Immature natural killer cell (primary cell): ENCODE data around the gene WDR7. TPM values are rescaled to one million over a fixed set of nuclear protein-coding genes. Genes with fewer than 3 reads are reported as not detected.
A peak's percentile ranks its signal among the peaks of the same experiment; 100 is the strongest.

ENCODE experiments used
- DNase-seq, 3 donors: peaks; one replicate each; pipeline ENCODE4 v3.0.0; 2022; ENCODE audit warnings: mixed read lengths in 1 of 3
- H3K27ac Mint-ChIP-seq, 6 donors: one replicate each; pipeline ENCODE4 v1.8.0; 2020; ENCODE audit warnings: mixed read lengths in 6 of 6, mild to moderate bottlenecking in 5 of 6, inconsistent platforms in 4 of 6, moderate library complexity in 3 of 6
- H3K27me3 Mint-ChIP-seq, 3 donors: one replicate each; pipeline ENCODE4 v1.8.0; 2020 to 2021; ENCODE audit warnings: low read depth in 3 of 3, mild to moderate bottlenecking in 3 of 3, mixed read lengths in 3 of 3, moderate library complexity in 3 of 3, inconsistent platforms in 1 of 3
- H3K36me3 Mint-ChIP-seq, 3 donors: one replicate each; pipeline ENCODE4 v1.8.0; 2020; ENCODE audit warnings: mixed read lengths in 3 of 3, inconsistent platforms in 2 of 3, mild to moderate bottlenecking in 2 of 3
- H3K4me1 Mint-ChIP-seq, 2 donors: one replicate each; pipeline ENCODE4 v1.8.0; 2020; ENCODE audit warnings: inconsistent platforms in 2 of 2, mild to moderate bottlenecking in 2 of 2, mixed read lengths in 2 of 2, moderate library complexity in 1 of 2
- H3K4me3 Mint-ChIP-seq, 5 donors: one replicate each; pipeline ENCODE4 v1.8.0; 2020; ENCODE audit warnings: mild to moderate bottlenecking in 5 of 5, mixed read lengths in 5 of 5, inconsistent platforms in 3 of 5, moderate library complexity in 3 of 5
- H3K9me3 Mint-ChIP-seq, 6 donors: one replicate each; pipeline ENCODE4 v1.8.0; 2020; ENCODE audit warnings: mild to moderate bottlenecking in 6 of 6, mixed read lengths in 6 of 6, inconsistent platforms in 4 of 6, moderate library complexity in 3 of 6
- polyA plus RNA-seq, 3 donors: library from polyadenylated mRNA; unstranded; fragments of 300-500 nt; fragmentation: Illumina TruSeq; gene quantifications; one replicate each; pipeline ENCODE4 v1.2.3, GENCODE V29; 2021

The WDR7 gene
- 10 to 100 TPM; 18.3 to 38.2 (median 23.3) TPM for polyA plus RNA-seq

GRCh38 chr18:56650944-56651770 is at the start of gene WDR7:
Gene WDR7 (plus strand): TSS chr18:56651359. CDS start chr18:56672516, 21,157 bp downstream.
- peaks cover 2 to 14% (median 11%) of the 10 kb centered on the region in 3 donors for H3K27me3 Mint-ChIP-seq
- DNase-seq = peak; percentile 95
- H3K4me3 Mint-ChIP-seq = peak within 1 kb of the TSS; percentile 92 to 96 (median 95)
- H3K9me3 Mint-ChIP-seq = no peaks in the 10 kb centered on the region
- H3K4me1 Mint-ChIP-seq = peaks cover 72 to 81% of the 10 kb centered on the region in 2 donors
- H3K27ac Mint-ChIP-seq = peak within 1 kb of the TSS; percentile 90 to 98 (median 96)
- H3K36me3 Mint-ChIP-seq = no peaks in the 10 kb centered on the region

- Mint-ChIP-seq H3K4me1 (peaks cover 0 to 5% of the 10 kb centered on the region in 2 donors), H3K27ac (peak overlapping the region in 4 of 6 donors; percentile 12 to 48 (median 20)), H3K27me3 (peaks cover 0 to 4% (median 0%) of the 10 kb centered on the region in 3 donors), H3K36me3 (peaks cover 7 to 19% (median 16%) of the 10 kb centered on the region in 3 donors), H3K4me3 (no peak overlapping the region), H3K9me3 (no peaks in the 10 kb centered on the region)
- no peak for DNase-seq
These were observed 44.5 kb upstream of the WDR7 start for GRCh38 chr18:56606618-56607017.

- H3K27me3 Mint-ChIP-seq = peaks cover 0 to 1% (median 0%) of the 10 kb centered on the region in 3 donors
- no peak for DNase-seq
These were observed 35.2 kb upstream of the WDR7 start for GRCh38 chr18:56615738-56616520.

GRCh38 chr18:56627991-56628390 is 23.2 kb upstream of the WDR7 start:
- H3K27me3 Mint-ChIP-seq = no peaks in the 10 kb centered on the region
- no peak overlapping the region for H3K27ac Mint-ChIP-seq
- H3K36me3 Mint-ChIP-seq = peaks cover 0 to 4% (median under 1%) of the 10 kb centered on the region in 3 donors
- no peaks in the 10 kb centered on the region for H3K9me3 Mint-ChIP-seq
- H3K4me1 Mint-ChIP-seq = peaks cover 37 to 83% of the 10 kb centered on the region in 2 donors
- DNase-seq = no peak
- no peak overlapping the region for H3K4me3 Mint-ChIP-seq

More at GRCh38 chr18:56615738-56616520, 35.2 kb upstream of the WDR7 start:
- Mint-ChIP-seq H3K4me3 (no peak overlapping the region), H3K27ac (peak overlapping the region in 1 of 6 donors; percentile 28), H3K4me1 (peaks cover 0 to 19% of the 10 kb centered on the region in 2 donors), H3K36me3 (peaks cover 15 to 53% (median 33%) of the 10 kb centered on the region in 3 donors), H3K9me3 (no peaks in the 10 kb centered on the region)

GRCh38 chr18:56632070-56633022 is 18.8 kb upstream of the WDR7 start:
- peaks cover 58 to 91% of the 10 kb centered on the region in 2 donors for H3K4me1 Mint-ChIP-seq
- H3K4me3 Mint-ChIP-seq = no peak overlapping the region
- DNase-seq = no peak
- H3K27me3 Mint-ChIP-seq = no peaks in the 10 kb centered on the region
- peaks cover 0 to 7% (median 0%) of the 10 kb centered on the region in 3 donors for H3K36me3 Mint-ChIP-seq
- H3K9me3 Mint-ChIP-seq = no peaks in the 10 kb centered on the region
- no peak overlapping the region for H3K27ac Mint-ChIP-seq

- Mint-ChIP-seq H3K9me3 (no peaks in the 10 kb centered on the region), H3K27me3 (peaks cover 10 to 16% (median 13%) of the 10 kb centered on the region in 3 donors), H3K36me3 (peaks cover 0 to 7% (median 0%) of the 10 kb centered on the region in 3 donors), H3K4me3 (peak overlapping the region in 1 of 5 donors; percentile 46), H3K4me1 (peaks cover 59 to 87% of the 10 kb centered on the region in 2 donors), H3K27ac (peak overlapping the region in 5 of 6 donors; percentile 4 to 67 (median 34))
- DNase-seq = no peak
These were observed 16.2 kb upstream of the WDR7 start for GRCh38 chr18:56635007-56635406.

GRCh38 chr18:56637176-56637575 is 14.0 kb upstream of the WDR7 start:
- Mint-ChIP-seq H3K36me3 (peaks cover 0 to 7% (median 0%) of the 10 kb centered on the region in 3 donors), H3K4me1 (peaks cover 53 to 69% of the 10 kb centered on the region in 2 donors), H3K9me3 (no peaks in the 10 kb centered on the region), H3K27ac (peak overlapping the region; percentile 94 to 100 (median 98)), H3K27me3 (peaks cover 10 to 16% (median 13%) of the 10 kb centered on the region in 3 donors), H3K4me3 (peak overlapping the region; percentile 89 to 99 (median 92))
- no peak for DNase-seq

- Mint-ChIP-seq H3K4me1 (peaks cover 48 to 63% of the 10 kb centered on the region in 2 donors), H3K36me3 (peaks cover 0 to 5% (median 0%) of the 10 kb centered on the region in 3 donors), H3K27ac (peak overlapping the region; percentile 94 to 100 (median 98)), H3K9me3 (no peaks in the 10 kb centered on the region), H3K4me3 (peak overlapping the region; percentile 89 to 99 (median 92)), H3K27me3 (peaks cover 10 to 16% (median 13%) of the 10 kb centered on the region in 3 donors)
- no peak for DNase-seq
These were observed 13.4 kb upstream of the WDR7 start for GRCh38 chr18:56637711-56638231.

GRCh38 chr18:56638232-56639103 is 12.7 kb upstream of the WDR7 start, which contains the start of gene TXNL1:
Gene TXNL1 (minus strand): TSS chr18:56638592. CDS start chr18:56638440, 152 bp downstream.
- Mint-ChIP-seq H3K4me3 (peak within 1 kb of the TSS; percentile 89 to 99 (median 92)), H3K9me3 (no peaks in the 10 kb centered on the region), H3K27ac (peak within 1 kb of the TSS; percentile 94 to 100 (median 98)), H3K4me1 (peaks cover 46 to 58% of the 10 kb centered on the region in 2 donors), H3K36me3 (peaks cover 0 to under 1% (median 0%) of the 10 kb centered on the region in 3 donors), H3K27me3 (peaks cover 10 to 16% (median 13%) of the 10 kb centered on the region in 3 donors)
- DNase-seq = peak; percentile 97 to 98 (median 98)

GRCh38 chr18:56639104-56639381 is 12.1 kb upstream of the WDR7 start:
- no peaks in the 10 kb centered on the region for H3K9me3 Mint-ChIP-seq
- peak overlapping the region; percentile 94 to 100 (median 98) for H3K27ac Mint-ChIP-seq

GRCh38 chr18:56639571-56639970 is 11.6 kb upstream of the WDR7 start:
- Mint-ChIP-seq H3K27me3 (peaks cover 10 to 16% (median 13%) of the 10 kb centered on the region in 3 donors), H3K4me3 (peak overlapping the region; percentile 89 to 99 (median 92)), H3K36me3 (no peaks in the 10 kb centered on the region), H3K27ac (peak overlapping the region in 5 of 6 donors; percentile 94 to 100 (median 99)), H3K9me3 (no peaks in the 10 kb centered on the region), H3K4me1 (peaks cover 40 to 50% of the 10 kb centered on the region in 2 donors)
- no peak for DNase-seq

More at GRCh38 chr18:56639104-56639381, 12.1 kb upstream of the WDR7 start:
- H3K4me3 Mint-ChIP-seq = peak overlapping the region; percentile 89 to 99 (median 92)
- peaks cover 10 to 16% (median 13%) of the 10 kb centered on the region in 3 donors for H3K27me3 Mint-ChIP-seq
- H3K4me1 Mint-ChIP-seq = peaks cover 44 to 56% of the 10 kb centered on the region in 2 donors
- H3K36me3 Mint-ChIP-seq = no peaks in the 10 kb centered on the region
- no peak for DNase-seq
